ENCODE results near the gene ACTN3. TPM values are rescaled to one million over a fixed set of nuclear protein-coding genes. Genes with fewer than 3 reads are reported as not detected.

ACTN3 gene
- polyA plus RNA-seq, 3 donors, result not detected

- peak overlapping the region; percentile 8 for H3K9ac ChIP-seq (ENCODE audit: insufficient read depth, low read length, poor library complexity, severe bottlenecking)
- peaks cover 7% of the 10 kb centered on the region for H3K4me1 Mint-ChIP-seq
- no peaks in the 10 kb centered on the region for H3K36me3 ChIP-seq (replicated peaks in 1 of 2; ENCODE audit: control insufficient read depth in 1 of 2, insufficient read depth in 2 of 2, low read length in 2 of 2)
- H3K4me1 ChIP-seq (ENCODE audit: control insufficient read depth in 1 of 2, insufficient read depth in 2 of 2, low read length in 2 of 2), result peaks cover 4 to 12% of the 10 kb centered on the region in 2 donors
- peaks cover 0 to 5% (median under 1%) of the 10 kb centered on the region in 7 donors for H3K9me3 Mint-ChIP-seq
- no peak overlapping the region for H3K4me3 ChIP-seq (replicated peaks in 1 of 3; ENCODE audit: low read depth in 2 of 3, low read length in 3 of 3)
- H3K4me2 ChIP-seq (replicated peaks; ENCODE audit: extremely low read depth, low read length, poor library complexity, severe bottlenecking), result no peak overlapping the region
- H2AFZ ChIP-seq (ENCODE audit: insufficient read depth, low read depth, low read length, poor library complexity, severe bottlenecking), result no peak overlapping the region
- H3K9me3 ChIP-seq (replicated peaks in 1 of 2; ENCODE audit: control insufficient read depth in 1 of 2, insufficient read depth in 1 of 2, low read length in 2 of 2), result no peaks in the 10 kb centered on the region
- 92% methylated on average over 8 of the region's 8 CpGs for WGBS (ENCODE audit: insufficient coverage)
- H4K20me1 ChIP-seq (ENCODE audit: insufficient read depth, low read length), result no peaks in the 10 kb centered on the region
- peaks cover 20 to 25% (median 22%) of the 10 kb centered on the region in 3 donors for H3K27me3 Mint-ChIP-seq (ENCODE audit: low read depth in 3 of 3)
- no peaks in the 10 kb centered on the region for H3K36me3 Mint-ChIP-seq
- H3K27ac Mint-ChIP-seq, result no peak overlapping the region
- H3K27me3 ChIP-seq (ENCODE audit: control insufficient read depth in 2 of 2, insufficient read depth in 2 of 2, low read length in 2 of 2), result peaks cover 0 to 17% of the 10 kb centered on the region in 2 donors
- no peak for DNase-seq
- H3K79me2 ChIP-seq (ENCODE audit: insufficient read depth, low read length), result no peaks in the 10 kb centered on the region
- H3K27ac ChIP-seq (ENCODE audit: low read depth in 1 of 2, low read length in 2 of 2), result no peak overlapping the region
- intact Hi-C loops (cut with micrococcal nuclease), result no loop called here
- no peak overlapping the region for H3K4me3 Mint-ChIP-seq
- TF ChIP-seq CTCF (IDR thresholded peaks at IDR 0.05), result no peak
These were observed 19.5 kb downstream of the ACTN3 start for GRCh38 chr11:66566221-66566620.

GRCh38 chr11:66567787-66568123 lies 21.1 kb downstream of the ACTN3 start:
- H3K9ac ChIP-seq (ENCODE audit: insufficient read depth, low read length, poor library complexity, severe bottlenecking), result peak overlapping the region; percentile 53
- Mint-ChIP-seq H3K27me3 (ENCODE audit: low read depth in 3 of 3) (peaks cover 22 to 25% (median 22%) of the 10 kb centered on the region in 3 donors), H3K9me3 (peaks cover 0 to 5% (median 1%) of the 10 kb centered on the region in 7 donors), H3K36me3 (no peaks in the 10 kb centered on the region), H3K27ac (no peak overlapping the region), H3K4me3 (peak overlapping the region; percentile 64 to 82), H3K4me1 (peaks cover 7% of the 10 kb centered on the region)
- peaks cover 4 to 12% of the 10 kb centered on the region in 2 donors for H3K4me1 ChIP-seq (ENCODE audit: control insufficient read depth in 1 of 2, insufficient read depth in 2 of 2, low read length in 2 of 2)
- H3K4me2 ChIP-seq (replicated peaks; ENCODE audit: extremely low read depth, low read length, poor library complexity, severe bottlenecking), result peak overlapping the region; percentile 86
- no peaks in the 10 kb centered on the region for H3K9me3 ChIP-seq (replicated peaks in 1 of 2; ENCODE audit: control insufficient read depth in 1 of 2, insufficient read depth in 1 of 2, low read length in 2 of 2)
- no peak overlapping the region for H3K27ac ChIP-seq (ENCODE audit: low read depth in 1 of 2, low read length in 2 of 2)
- H3K79me2 ChIP-seq (ENCODE audit: insufficient read depth, low read length), result no peaks in the 10 kb centered on the region
- H3K27me3 ChIP-seq (ENCODE audit: control insufficient read depth in 2 of 2, insufficient read depth in 2 of 2, low read length in 2 of 2), result peaks cover 0 to 17% of the 10 kb centered on the region in 2 donors
- no peaks in the 10 kb centered on the region for H3K36me3 ChIP-seq (replicated peaks in 1 of 2; ENCODE audit: control insufficient read depth in 1 of 2, insufficient read depth in 2 of 2, low read length in 2 of 2)
- DNase-seq, result no peak
- H2AFZ ChIP-seq (ENCODE audit: insufficient read depth, low read depth, low read length, poor library complexity, severe bottlenecking), result peak overlapping the region; percentile 89
- peak overlapping the region in 1 of 3 experiments; percentile 73 for H3K4me3 ChIP-seq (replicated peaks in 1 of 3; ENCODE audit: low read depth in 2 of 3, low read length in 3 of 3)
- no peaks in the 10 kb centered on the region for H4K20me1 ChIP-seq (ENCODE audit: insufficient read depth, low read length)
- no peak for TF ChIP-seq CTCF (IDR thresholded peaks at IDR 0.05)
- intact Hi-C loops (cut with micrococcal nuclease), result no loop called here
- WGBS (ENCODE audit: insufficient coverage), result 91% methylated on average over 6 of the region's 15 CpGs
